Ammon's horn (tissue), 1 donor: ENCODE data around the gene PRPSAP2.
"Not testable (repeated sequence)": the region's sequence is repeated elsewhere in the genome, so short reads cannot be mapped to it uniquely, and the experiment has no call there.

Source experiments
- DNase-seq: peaks from one replicate; pipeline ENCODE4 v3.0.0-alpha.2; 2016; ENCODE audit warnings: low spot score

Gene PRPSAP2

GRCh38 chr17:18944646-18945045 is 86.7 kb downstream of the PRPSAP2 start:
- no peak for DNase-seq

GRCh38 chr17:18946536-18946935 is 88.6 kb downstream of the PRPSAP2 start:
- no peak for DNase-seq

- DNase-seq: no peak
Measured at GRCh38 chr17:18947866-18948265, 89.9 kb downstream of the PRPSAP2 start.

GRCh38 chr17:18948476-18949006 is 90.6 kb downstream of the PRPSAP2 start:
- DNase-seq: no peak

GRCh38 chr17:18949566-18949965 is 91.6 kb downstream of the PRPSAP2 start:
- no peak for DNase-seq

GRCh38 chr17:18950346-18950745 is 92.4 kb downstream of the PRPSAP2 start:
- no peak for DNase-seq

GRCh38 chr17:18950944-18951905 is 93.3 kb downstream of the PRPSAP2 start:
- DNase-seq: no peak

GRCh38 chr17:18951941-18952842 is 94.3 kb downstream of the PRPSAP2 start, which contains the start of gene SLC5A10:
Gene SLC5A10, plus strand, starts transcription at chr17:18952165. Its CDS starts 41 bp downstream, at chr17:18952206.
- no peak for DNase-seq

- DNase-seq: no peak
Measured at GRCh38 chr17:18953231-18953728, 95.3 kb downstream of the PRPSAP2 start.

- DNase-seq: no peak
Measured at GRCh38 chr17:18954321-18954720, 96.4 kb downstream of the PRPSAP2 start.

GRCh38 chr17:18955009-18955408 is 97.1 kb downstream of the PRPSAP2 start:
- DNase-seq: no peak

GRCh38 chr17:18956021-18956420 is 98.1 kb downstream of the PRPSAP2 start:
- not testable (repeated sequence) for DNase-seq

- no peak for DNase-seq
Measured at GRCh38 chr17:18956581-18956980, 98.7 kb downstream of the PRPSAP2 start.

GRCh38 chr17:18957831-18958230 is 99.9 kb downstream of the PRPSAP2 start:
- DNase-seq: no peak

GRCh38 chr17:18958611-18959010 is 100.7 kb downstream of the PRPSAP2 start:
- no peak for DNase-seq

GRCh38 chr17:18959071-18959844 is 101.3 kb downstream of the PRPSAP2 start:
- no peak for DNase-seq

- DNase-seq: no peak
Measured at GRCh38 chr17:18959845-18960240, 101.9 kb downstream of the PRPSAP2 start.

- DNase-seq: no peak
Measured at GRCh38 chr17:18960241-18960665, 102.3 kb downstream of the PRPSAP2 start.

- peak; percentile 48 for DNase-seq
Measured at GRCh38 chr17:18960803-18961511, 103.0 kb downstream of the PRPSAP2 start.

- DNase-seq: no peak
Measured at GRCh38 chr17:18961634-18962493, 103.9 kb downstream of the PRPSAP2 start.
